Endothelial cell (in vitro differentiated cells): Measurements from ENCODE around the gene SLIT2. TPM values are rescaled to one million over a fixed set of nuclear protein-coding genes. Genes with fewer than 3 reads are reported as not detected.

Experiments used
- DNase-seq: peaks from one replicate; pipeline ENCODE4 v3.0.0; 2021; ENCODE audit warnings: low spot score
- H3K27ac Mint-ChIP-seq: one replicate; pipeline ENCODE4 v1.8.0; 2021; ENCODE audit warnings: mixed read lengths, inconsistent platforms; ENCODE audit not compliant: unreplicated experiment
- H3K27me3 Mint-ChIP-seq: one replicate; pipeline ENCODE4 v1.8.0; 2021; ENCODE audit warnings: mild to moderate bottlenecking, moderate library complexity, mixed read lengths, inconsistent platforms; ENCODE audit not compliant: unreplicated experiment
- H3K36me3 Mint-ChIP-seq: one replicate; pipeline ENCODE4 v1.8.0; 2021; ENCODE audit warnings: mild to moderate bottlenecking, low read depth, mixed read lengths, inconsistent platforms; ENCODE audit not compliant: unreplicated experiment
- H3K4me1 Mint-ChIP-seq: one replicate; pipeline ENCODE4 v1.8.0; 2021; ENCODE audit warnings: mild to moderate bottlenecking, mixed read lengths, inconsistent platforms; ENCODE audit not compliant: unreplicated experiment
- H3K4me3 Mint-ChIP-seq: one replicate; pipeline ENCODE4 v1.8.0; 2021; ENCODE audit warnings: mild to moderate bottlenecking, mixed read lengths, inconsistent platforms; ENCODE audit not compliant: unreplicated experiment
- H3K9me3 Mint-ChIP-seq: one replicate; pipeline ENCODE4 v1.8.0; 2021; ENCODE audit warnings: mixed read lengths, inconsistent platforms; ENCODE audit not compliant: unreplicated experiment
- total RNA-seq: library from RNA; stranded (reverse); fragmentation: NEBNext Ultra II Directional; extraction: Animal tissue kit (Norgen Biotek cat#: 25700); gene quantifications from one replicate; pipeline ENCODE4 v1.2.1, GENCODE V29; 2021; ENCODE audit not compliant: unreplicated experiment
- TF ChIP-seq, protein P1 (sequence below): fragments of 200-600 bp; sonication (generic); IDR thresholded peaks from one replicate; pipeline ENCODE4 v1.5.0; 2021; ENCODE audit warnings: antibody characterized with exemption; ENCODE audit not compliant: unreplicated experiment

The SLIT2 gene
- total RNA-seq, 1 donor from 2014 or later: 8.1 TPM

DNA sequence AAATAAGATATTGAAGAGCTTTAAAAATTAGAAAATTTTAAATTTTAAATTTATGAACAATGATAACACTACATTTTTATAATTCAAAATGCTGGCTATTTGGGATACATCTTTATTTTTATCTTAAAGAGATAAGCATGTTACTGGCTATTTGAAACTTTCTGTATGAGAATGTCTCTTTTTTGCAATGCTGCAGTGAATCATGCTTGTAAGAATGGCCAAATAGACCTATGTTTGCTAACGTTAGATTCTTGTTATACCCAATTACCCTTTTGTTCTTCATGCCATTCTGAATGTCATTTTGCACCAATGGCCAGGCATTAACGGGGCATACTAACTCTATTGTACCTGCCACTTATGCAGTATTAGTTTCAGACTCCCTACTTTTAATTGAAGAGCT lies 49.5 kb downstream of the SLIT2 start:
- no peak for DNase-seq
- no peaks in the 10 kb centered on the region for H3K27me3 Mint-ChIP-seq
- TF ChIP-seq, protein P1, sequence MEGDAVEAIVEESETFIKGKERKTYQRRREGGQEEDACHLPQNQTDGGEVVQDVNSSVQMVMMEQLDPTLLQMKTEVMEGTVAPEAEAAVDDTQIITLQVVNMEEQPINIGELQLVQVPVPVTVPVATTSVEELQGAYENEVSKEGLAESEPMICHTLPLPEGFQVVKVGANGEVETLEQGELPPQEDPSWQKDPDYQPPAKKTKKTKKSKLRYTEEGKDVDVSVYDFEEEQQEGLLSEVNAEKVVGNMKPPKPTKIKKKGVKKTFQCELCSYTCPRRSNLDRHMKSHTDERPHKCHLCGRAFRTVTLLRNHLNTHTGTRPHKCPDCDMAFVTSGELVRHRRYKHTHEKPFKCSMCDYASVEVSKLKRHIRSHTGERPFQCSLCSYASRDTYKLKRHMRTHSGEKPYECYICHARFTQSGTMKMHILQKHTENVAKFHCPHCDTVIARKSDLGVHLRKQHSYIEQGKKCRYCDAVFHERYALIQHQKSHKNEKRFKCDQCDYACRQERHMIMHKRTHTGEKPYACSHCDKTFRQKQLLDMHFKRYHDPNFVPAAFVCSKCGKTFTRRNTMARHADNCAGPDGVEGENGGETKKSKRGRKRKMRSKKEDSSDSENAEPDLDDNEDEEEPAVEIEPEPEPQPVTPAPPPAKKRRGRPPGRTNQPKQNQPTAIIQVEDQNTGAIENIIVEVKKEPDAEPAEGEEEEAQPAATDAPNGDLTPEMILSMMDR: no peak
- H3K36me3 Mint-ChIP-seq: no peaks in the 10 kb centered on the region
- no peaks in the 10 kb centered on the region for H3K9me3 Mint-ChIP-seq
- H3K4me3 Mint-ChIP-seq: no peak overlapping the region
- no peak overlapping the region for H3K27ac Mint-ChIP-seq
- H3K4me1 Mint-ChIP-seq: no peaks in the 10 kb centered on the region
